Tibial nerve (tissue), 4 donors: ENCODE results near the gene CLMP.

Experiments used
- CTCF ChIP-seq, 5 experiments: fragments of 200-600 bp in 3 of 5; fragments of 450-650 bp in 2 of 5; sonication (generic) in 3 of 5; IDR thresholded peaks; one replicate each; pipeline ENCODE4 v1.5.1; 2016 to 2019; ENCODE audit warnings: antibody characterized with exemption in 5 of 5, mild to moderate bottlenecking in 3 of 5, moderate library complexity in 2 of 5
- EP300 ChIP-seq, 2 donors: sonication (generic); formaldehyde crosslinking; IDR thresholded peaks; one replicate each; pipeline ENCODE4 v1.6.1; 2017; ENCODE audit warnings: antibody characterized with exemption in 2 of 2, mild to moderate bottlenecking in 1 of 2
- POLR2A ChIP-seq, 2 donors: fragments of 450-650 bp; IDR thresholded peaks; one replicate each; pipeline ENCODE4 v1.6.1; 2017; ENCODE audit warnings: antibody characterized with exemption in 2 of 2, mild to moderate bottlenecking in 2 of 2, moderate library complexity in 2 of 2

GRCh38 chr11:123082977-123083376, 112.1 kb downstream of the CLMP start:
- TF ChIP-seq POLR2A (IDR thresholded peaks at IDR 0.05) (no peak), EP300 (IDR thresholded peaks at IDR 0.05) (no peak), CTCF (IDR thresholded peaks at IDR 0.05) (no peak)
